ENCODE results near the gene BATF.

- TF ChIP-seq CTCF (IDR thresholded peaks at IDR 0.05): no peak
- TF ChIP-seq EZH2 (IDR thresholded peaks at IDR 0.05; ENCODE audit: borderline replicate concordance, insufficient read depth, low read depth, low read length, poor library complexity, severe bottlenecking): no peak
These were observed 26.9 kb upstream of the BATF start for GRCh38 chr14:75495399-75495798.

Measured in B cell (primary cell).